ENCODE measurements around the gene IL4I1. TPM values are rescaled to one million over a fixed set of nuclear protein-coding genes. Genes with fewer than 3 reads are reported as not detected.

Gene IL4I1
- total and polyA plus RNA-seq, 2 of the 8 experiments (the other 6 are each of a cell fraction or from before 2014, with no cell fraction given) = 0.41 to 0.76 TPM

DNA sequence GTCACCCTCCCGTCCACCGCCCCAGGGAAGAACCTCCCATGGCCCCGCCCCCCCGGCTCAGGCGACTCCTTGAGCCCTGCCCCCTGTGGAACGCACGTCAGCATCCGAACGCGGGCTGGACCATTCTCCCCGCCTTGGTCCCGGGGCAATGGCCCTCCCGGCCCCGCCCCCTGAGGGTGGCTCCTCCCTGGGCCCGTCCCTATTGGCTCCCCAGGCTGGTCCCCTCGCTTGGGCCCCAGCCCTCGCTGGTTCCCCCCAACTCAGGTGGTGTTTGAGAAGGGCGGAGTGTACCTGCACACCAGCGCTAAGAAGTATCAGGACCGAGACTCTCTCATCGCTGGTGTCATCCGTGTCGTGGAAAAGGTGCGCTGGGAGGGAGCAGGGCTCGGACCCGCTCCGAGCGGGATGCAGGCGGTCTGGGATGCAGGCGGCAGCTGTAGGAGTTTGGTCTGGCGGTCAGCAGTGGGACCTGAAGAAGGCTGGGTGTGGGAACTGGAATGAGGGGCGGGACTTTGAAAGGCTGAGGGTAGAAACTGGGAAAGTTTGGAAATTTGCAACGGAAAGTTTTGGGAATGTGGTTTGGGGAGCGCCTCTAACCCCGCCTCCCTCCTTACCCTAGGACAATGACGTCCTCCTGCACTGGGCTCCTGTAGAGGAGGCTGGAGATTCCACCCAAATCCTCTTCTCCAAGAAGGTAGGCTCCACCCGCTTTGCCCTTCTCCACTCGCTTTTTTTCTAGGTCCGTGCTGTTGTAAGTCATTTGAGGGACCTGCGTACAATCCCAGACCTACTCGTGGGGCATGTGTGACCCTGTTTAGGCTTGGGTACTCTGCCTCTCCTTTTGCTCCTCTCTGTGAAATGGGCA is 18.6 kb downstream of the IL4I1 start (continued):
- TF ChIP-seq E2F6 (IDR thresholded peaks at IDR 0.05) (no peak), POLR2AphosphoS5 (IDR thresholded peaks at IDR 0.05; ENCODE audit: low read depth, low read length) (0 out of 2 replicates have a peak, but pooled peaks have one; percentile 16)

Measured in H1 (cell line).